NAMALWA (cell line): ENCODE measurements around the gene RND3.

Experiments
- DNase-seq: peaks from one replicate; pipeline ENCODE4 v3.0.0-alpha.2; 2015; ENCODE audit warnings: low spot score

RND3 gene

GRCh38 chr2:150491943-150492342 is 4.5 kb upstream of the RND3 start:
- DNase-seq, result no peak

DNA sequence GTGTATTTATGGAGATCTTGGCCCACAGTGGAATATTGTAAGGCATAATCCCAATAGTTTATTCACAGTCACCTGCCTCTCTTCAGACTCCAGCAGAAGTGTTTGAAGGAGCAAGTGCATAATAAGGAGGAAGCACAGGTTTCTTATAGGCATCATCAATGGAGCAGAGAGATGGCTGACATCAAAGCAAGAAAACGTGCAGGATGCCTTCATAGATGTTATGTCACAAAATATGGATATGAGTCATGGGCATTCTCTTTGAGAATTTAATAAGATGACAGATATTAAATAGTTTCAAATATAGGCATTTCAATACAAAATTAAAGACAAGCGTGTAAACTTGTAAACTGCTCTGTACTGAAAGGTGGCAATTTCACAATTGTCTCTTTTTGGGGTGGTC is 4.0 kb upstream of the RND3 start:
- no peak for DNase-seq

DNA sequence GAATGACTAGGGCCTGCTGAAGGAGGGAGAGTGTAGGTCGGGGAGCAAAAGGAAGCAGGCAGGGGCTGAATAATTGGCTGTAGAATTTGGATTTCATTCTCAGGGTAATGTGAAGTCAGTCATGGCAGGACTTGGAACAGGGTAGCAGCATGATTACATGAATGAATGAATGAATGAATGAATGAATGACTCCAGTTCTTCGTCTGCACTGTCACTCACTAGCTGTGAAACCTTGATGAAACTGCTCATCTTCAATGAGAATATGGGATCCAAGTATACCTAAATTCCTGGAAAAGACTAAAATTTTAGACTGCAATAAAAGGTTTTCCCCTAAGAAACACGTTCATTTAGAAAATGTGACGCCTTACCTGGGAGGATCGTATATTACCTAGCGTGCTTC is 3.0 kb upstream of the RND3 start:
- no peak for DNase-seq

- no peak for DNase-seq
Observed at GRCh38 chr2:150486539-150487484, 655 bp downstream of the RND3 start.

DNA sequence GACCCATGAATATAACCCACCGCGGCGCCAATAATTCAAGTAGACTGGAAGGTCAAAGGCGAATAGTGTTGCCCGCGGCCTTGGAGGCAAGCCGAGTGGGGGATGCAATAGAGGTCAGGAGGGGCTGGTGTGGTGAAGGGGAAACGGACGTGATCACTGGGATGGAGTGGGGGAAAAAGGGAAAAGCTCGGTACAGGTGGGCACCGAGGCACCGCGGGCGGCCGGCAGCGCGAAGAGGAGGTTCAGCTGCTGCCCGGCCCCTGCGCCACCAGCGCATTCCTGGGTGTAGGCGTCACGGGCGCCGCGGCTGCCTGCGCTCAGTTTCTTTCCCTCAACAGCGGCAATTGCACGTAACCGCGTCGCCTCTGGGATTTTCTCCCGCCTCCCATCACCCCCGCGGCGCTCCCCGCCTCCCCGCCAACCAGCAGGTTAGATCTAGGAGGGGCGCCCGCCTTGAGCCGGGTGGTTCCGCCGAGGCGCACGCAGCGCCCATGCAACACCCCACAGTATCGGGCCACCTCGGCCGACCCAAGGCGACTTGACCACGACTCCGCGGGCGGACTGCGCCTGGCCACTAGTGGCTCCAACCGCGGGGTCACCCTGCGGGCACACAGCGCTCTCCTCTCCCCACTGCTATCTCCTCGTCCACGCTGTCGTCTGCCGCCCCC is 1.5 kb downstream of the RND3 start:
- no peak for DNase-seq

DNA sequence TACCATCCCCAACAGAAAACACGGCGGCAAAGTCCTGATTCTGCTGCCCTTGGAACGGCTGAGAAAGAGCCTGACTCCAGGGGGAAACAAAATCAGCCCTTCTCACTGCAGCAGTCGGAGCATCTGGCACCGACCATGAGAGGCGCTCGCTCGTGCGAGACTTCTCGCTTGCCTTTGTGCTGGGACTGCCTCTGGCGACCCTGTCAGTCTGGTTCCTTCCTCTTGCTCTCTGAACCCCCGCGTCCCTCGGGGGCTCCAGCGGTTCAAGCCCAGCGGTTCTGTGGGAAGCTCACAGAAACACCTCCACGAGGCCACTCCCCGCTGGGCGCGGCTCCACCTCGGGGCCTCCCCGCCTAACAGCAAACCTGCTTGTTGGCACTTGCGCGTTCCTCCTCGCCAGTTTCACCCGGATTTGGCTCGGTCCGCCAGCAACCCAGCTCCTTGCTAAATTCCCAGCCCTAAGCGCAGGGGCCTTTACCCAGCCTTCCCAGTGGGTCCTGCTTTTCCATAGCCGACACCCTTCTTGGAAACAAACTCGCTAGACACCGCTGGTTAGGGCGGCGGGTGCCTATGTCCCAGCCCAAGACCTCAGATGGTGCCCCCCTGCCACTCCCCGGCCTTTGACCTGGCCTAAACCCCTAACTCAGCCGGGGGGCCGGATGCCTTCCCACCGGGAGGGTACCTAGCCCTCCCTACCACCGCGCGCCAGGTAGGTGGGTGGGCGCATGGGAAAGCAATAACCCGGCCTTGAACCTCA is 2.2 kb downstream of the RND3 start:
- DNase-seq, result no peak

DNA sequence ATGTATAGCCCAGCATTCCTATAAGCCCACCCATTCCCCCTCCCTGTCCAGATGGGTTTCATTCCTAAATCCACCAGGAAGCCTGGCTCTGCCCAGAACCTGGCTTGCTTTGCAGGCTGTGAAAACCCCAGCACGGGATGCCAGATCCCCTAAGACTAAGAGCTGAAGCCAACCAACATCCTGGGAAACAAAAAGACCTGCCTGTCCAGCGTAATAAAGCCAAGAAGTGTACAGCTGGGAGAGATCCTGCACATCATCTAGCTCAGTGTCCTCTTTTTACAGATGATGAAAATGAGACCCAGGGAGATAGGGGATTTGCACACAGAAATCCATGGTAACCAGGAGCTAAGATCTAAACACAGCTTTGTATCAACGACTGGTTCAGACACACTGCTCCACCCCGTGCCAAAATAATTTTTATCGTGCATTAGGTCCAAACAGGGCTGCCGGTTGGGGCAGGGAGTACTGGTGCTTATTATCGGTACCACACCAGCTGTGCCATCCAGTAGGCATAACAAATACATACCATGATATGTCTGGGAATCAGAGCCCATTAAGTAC is 2.9 kb downstream of the RND3 start:
- DNase-seq, result no peak

GRCh38 chr2:150484006-150484405 is 3.5 kb downstream of the RND3 start:
- DNase-seq, result no peak

DNA sequence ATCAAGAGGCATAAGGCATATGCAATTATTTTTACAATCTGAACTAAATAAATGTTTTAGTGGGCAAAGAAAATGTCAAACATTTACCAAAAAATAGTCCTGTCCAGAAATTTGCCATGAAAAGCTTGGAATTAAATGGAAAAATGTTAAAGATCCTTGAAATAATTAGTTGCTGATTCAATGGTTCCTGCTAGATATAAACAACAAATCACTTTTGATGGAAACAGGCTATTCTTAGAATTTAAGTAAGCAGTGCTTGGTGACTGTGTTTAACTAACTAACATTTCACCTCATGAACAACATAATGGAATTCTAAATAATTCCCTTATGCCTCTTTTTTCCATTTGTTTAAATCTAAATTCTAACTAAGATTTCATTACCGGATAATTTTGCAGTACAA is 3.9 kb downstream of the RND3 start:
- DNase-seq, result no peak

GRCh38 chr2:150482667-150483400 is 4.6 kb downstream of the RND3 start:
- DNase-seq, result no peak

GRCh38 chr2:150482111-150482510 is 5.4 kb downstream of the RND3 start:
- DNase-seq, result no peak

DNA sequence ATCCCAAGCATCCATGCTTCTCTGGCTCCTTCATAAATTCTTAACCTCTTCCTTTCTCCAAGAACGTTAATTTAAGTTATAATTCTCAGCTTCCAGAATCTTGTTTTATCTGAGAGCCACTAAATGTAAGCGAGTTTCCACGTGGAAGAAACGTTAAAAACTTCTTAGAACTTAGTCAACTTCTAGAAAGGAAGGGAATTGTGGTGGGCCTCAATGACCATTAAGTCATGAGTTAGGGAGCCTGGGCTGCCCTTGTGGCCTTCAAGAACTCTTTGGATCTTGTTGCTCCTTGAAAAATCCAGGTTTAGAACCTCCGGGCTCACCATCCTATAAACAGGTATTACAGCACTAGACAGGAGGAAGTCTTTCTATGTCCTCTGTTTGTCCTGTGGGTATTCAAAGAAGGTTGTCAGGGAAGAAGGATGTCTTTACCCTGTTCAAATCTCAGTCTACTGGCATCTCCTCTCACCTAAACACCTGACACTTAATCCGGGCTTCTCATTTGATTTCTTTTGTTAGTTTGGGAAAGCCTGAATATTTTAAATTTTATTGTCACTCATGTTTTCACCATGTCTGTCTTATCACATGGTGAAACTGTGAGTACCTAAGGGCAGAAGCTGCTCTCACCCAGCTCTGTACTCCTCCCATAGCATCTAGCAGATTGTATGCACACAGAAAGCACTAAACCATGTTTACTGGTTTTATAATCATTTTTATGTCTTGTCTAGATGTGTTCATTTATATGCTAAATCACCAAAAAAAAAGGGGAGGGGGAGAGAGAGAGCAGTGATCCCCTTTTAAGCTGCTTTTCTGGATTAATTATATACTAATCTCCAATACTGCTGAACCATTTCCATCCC is 6.3 kb downstream of the RND3 start:
- DNase-seq, result no peak

DNA sequence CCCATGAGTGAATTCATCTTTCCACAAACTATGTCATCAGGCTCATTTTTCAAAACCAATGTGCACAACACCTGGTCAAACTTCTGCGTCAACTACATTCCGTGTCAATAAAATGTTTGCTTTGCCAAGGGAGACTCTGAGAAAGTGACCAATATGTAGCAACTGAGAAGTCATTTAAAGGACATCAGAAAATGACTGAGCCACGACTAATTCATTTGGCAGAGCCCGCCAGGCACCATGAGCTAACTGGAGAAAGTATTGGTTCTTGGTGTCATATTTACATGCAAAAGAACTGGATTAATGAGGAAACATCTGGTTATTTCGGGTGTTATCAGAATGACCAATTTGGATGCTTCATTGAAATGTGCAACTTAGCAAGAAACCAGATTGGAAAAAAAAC is 7.2 kb downstream of the RND3 start:
- DNase-seq, result no peak

GRCh38 chr2:150479075-150479915 is 8.2 kb downstream of the RND3 start:
- DNase-seq, result no peak

- DNase-seq, result no peak
Observed at GRCh38 chr2:150478200-150478974, 9.1 kb downstream of the RND3 start.

- DNase-seq, result no peak
Observed at GRCh38 chr2:150477347-150477746, 10.1 kb downstream of the RND3 start.

DNA sequence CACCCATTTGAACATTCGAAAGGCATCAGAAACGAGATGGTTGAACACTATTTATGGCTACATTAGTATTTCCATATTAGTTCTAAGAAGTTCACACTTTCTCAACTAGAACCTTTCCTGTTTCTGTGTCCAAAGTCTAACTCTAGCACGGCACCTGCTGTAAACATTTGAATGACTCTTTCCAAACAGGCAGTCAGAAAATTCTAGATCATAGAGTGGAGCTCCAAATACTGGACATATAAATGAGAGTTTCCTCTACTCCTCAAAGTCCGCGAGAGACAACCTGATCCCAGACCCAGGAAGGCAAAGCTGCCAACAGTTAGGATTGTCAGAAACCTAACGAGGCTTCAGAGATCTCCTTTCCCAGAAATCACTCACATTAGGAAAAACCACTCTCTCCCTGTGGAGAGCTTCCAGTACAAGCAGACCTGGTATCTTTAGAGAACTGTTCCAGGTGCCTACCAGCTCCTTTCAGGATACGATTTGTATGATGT is 10.6 kb downstream of the RND3 start:
- no peak for DNase-seq

- no peak for DNase-seq
Observed at GRCh38 chr2:150476286-150476685, 11.2 kb downstream of the RND3 start.
